SK-N-SH (cell line): ENCODE measurements around the gene NDUFS7. TPM values are rescaled to one million over a fixed set of nuclear protein-coding genes. Genes with fewer than 3 reads are reported as not detected.

ENCODE experiments used
- CTCF ChIA-PET: fragments of 300-600, 350-600 bp; formaldehyde crosslinking; extraction: SDS; loops from one replicate; lab custom pipeline; 2021; lab: Yijun Ruan, JAX
- POLR2A ChIA-PET: fragments of 350-600 bp; sonication (Branson Sonifier 250); formaldehyde crosslinking; extraction: SDS; loops from one replicate; lab custom pipeline; 2020; ENCODE audit warnings: antibody characterized with exemption, inconsistent platforms; lab: Yijun Ruan, JAX
- DNase-seq: peaks from one replicate; pipeline ENCODE4 v3.0.0; 2012
- H2AFZ ChIP-seq: fragments of 200-600 bp; sonication (generic); 2 replicates; pipeline ENCODE4 v1.8.1; 2016; ENCODE audit warnings: antibody characterized with exemption, mild to moderate bottlenecking, low read depth
- H3F3A ChIP-seq: fragments of 200-600 bp; sonication (generic); replicated peaks from 2 replicates; pipeline ENCODE3; 2016; ENCODE audit warnings: antibody characterized with exemption, mild to moderate bottlenecking; ENCODE audit not compliant: insufficient read depth
- H3K27ac ChIP-seq, 2 experiments: fragments of 200-500 bp in 1 of 2; fragments of 200-600 bp in 1 of 2; sonication (Bioruptor generic) in 1 of 2; sonication (generic), shearing (Covaris generic) in 1 of 2; 2 replicates each; pipeline versions ENCODE4 v1.5.1 to v1.6.1; 2014 to 2016; ENCODE audit warnings: low read depth in 2 of 2, inconsistent platforms in 1 of 2, low read length in 1 of 2, mild to moderate bottlenecking in 1 of 2, mixed read lengths in 1 of 2
- H3K27me3 ChIP-seq: fragments of 200-600 bp; sonication (generic), shearing (Covaris generic); 2 replicates; pipeline ENCODE4 v1.6.1; 2016; ENCODE audit warnings: mixed run types; ENCODE audit not compliant: insufficient read depth
- H3K36me3 ChIP-seq, 2 experiments: fragments of 200-500 bp in 1 of 2; fragments of 200-600 bp in 1 of 2; sonication (Bioruptor generic) in 1 of 2; sonication (generic) in 1 of 2; replicated peaks in 1 of 2; 2 replicates each; pipeline versions ENCODE3 to v1.5.1; 2014 to 2016; ENCODE audit warnings: low read length in 1 of 2, mild to moderate bottlenecking in 1 of 2; ENCODE audit not compliant: insufficient read depth in 2 of 2, control insufficient read depth in 1 of 2
- H3K4me1 ChIP-seq, 2 experiments: fragments of 200-500 bp in 1 of 2; fragments of 200-600 bp in 1 of 2; sonication (Bioruptor generic) in 1 of 2; sonication (generic), shearing (Covaris generic) in 1 of 2; 2 replicates each; pipeline versions ENCODE4 v1.5.1 to v1.6.1; 2014 to 2016; ENCODE audit warnings: low read depth in 1 of 2, low read length in 1 of 2, mixed run types in 1 of 2; ENCODE audit not compliant: insufficient read depth in 2 of 2, control insufficient read depth in 1 of 2
- H3K4me2 ChIP-seq: fragments of 200-600 bp; sonication (generic), shearing (Covaris generic); 2 replicates; pipeline ENCODE4 v1.6.1; 2017; ENCODE audit warnings: mixed run types
- H3K4me3 ChIP-seq, 2 experiments: fragments of 200-500 bp in 1 of 2; fragments of 200-600 bp in 1 of 2; sonication (Bioruptor generic) in 1 of 2; sonication (generic), shearing (Covaris generic) in 1 of 2; 2 replicates each; pipeline versions ENCODE4 v1.5.1 to v1.8.1; 2014 to 2016; ENCODE audit warnings: low read depth in 2 of 2, inconsistent platforms in 1 of 2, low read length in 1 of 2, mild to moderate bottlenecking in 1 of 2, mixed read lengths in 1 of 2, moderate library complexity in 1 of 2
- H3K79me2 ChIP-seq: fragments of 200-600 bp; sonication (generic); 2 replicates; pipeline ENCODE4 v1.8.1; 2017; ENCODE audit warnings: mild to moderate bottlenecking; ENCODE audit not compliant: insufficient read depth
- H3K9ac ChIP-seq: fragments of 200-600 bp; sonication (generic); 2 replicates; pipeline ENCODE4 v1.6.1; 2017; ENCODE audit warnings: mixed run types
- H3K9me2 ChIP-seq: fragments of 200-600 bp; sonication (generic); 2 replicates; pipeline ENCODE4 v1.6.1; 2017; ENCODE audit warnings: mixed run types
- H3K9me3 ChIP-seq: fragments of 200-600 bp; sonication (generic); 2 replicates; pipeline ENCODE4 v1.6.1; 2017; ENCODE audit warnings: mixed run types, mild to moderate bottlenecking, moderate library complexity
- H4K20me1 ChIP-seq: fragments of 200-600 bp; sonication (generic); 2 replicates; pipeline ENCODE4 v1.6.1; 2017; ENCODE audit warnings: mild to moderate bottlenecking, mixed run types; ENCODE audit not compliant: insufficient read depth
- CHD2 ChIP-seq: fragments of 150-350 bp; IDR thresholded peaks from 2 replicates; pipeline ENCODE4 v1.6.1; 2018; ENCODE audit warnings: low read length; ENCODE audit not compliant: partially characterized antibody
- CTCF ChIP-seq: fragments of 200-600 bp; sonication (generic); IDR thresholded peaks from 2 replicates; pipeline ENCODE4 v1.6.1; 2017; ENCODE audit warnings: antibody characterized with exemption, mild to moderate bottlenecking, moderate library complexity
- ELF1 ChIP-seq: IDR thresholded peaks from 2 replicates; pipeline ENCODE4 v1.4.0; 2012
- EP300 ChIP-seq, 2 experiments: IDR thresholded peaks; 2 replicates each; pipeline versions ENCODE4 v1.4.0 to v1.6.1; 2012; ENCODE audit warnings: borderline replicate concordance in 1 of 2, low read depth in 1 of 2, low read length in 1 of 2
- FOXM1 ChIP-seq: IDR thresholded peaks from 2 replicates; pipeline ENCODE4 v1.4.0; 2012; ENCODE audit warnings: low read depth, mild to moderate bottlenecking
- GATA2 ChIP-seq: sonication (generic); formaldehyde crosslinking; IDR thresholded peaks from 2 replicates; pipeline ENCODE4 v1.5.0; 2020; ENCODE audit warnings: mild to moderate bottlenecking, missing genetic modification reagents
- MAX ChIP-seq: IDR thresholded peaks from 2 replicates; pipeline ENCODE4 v1.4.0; 2012; ENCODE audit warnings: low read depth
- NRF1 ChIP-seq: IDR thresholded peaks from 2 replicates; pipeline ENCODE4 v1.6.1; 2012; ENCODE audit warnings: low read depth, mild to moderate bottlenecking, low read length
- POLR2AphosphoS5 ChIP-seq: IDR thresholded peaks from 2 replicates; pipeline ENCODE4 v1.6.1; 2012; ENCODE audit warnings: low read depth, low read length
- RAD21 ChIP-seq: IDR thresholded peaks from 2 replicates; pipeline ENCODE4 v1.6.1; 2012; ENCODE audit warnings: mild to moderate bottlenecking, low read length
- REST ChIP-seq: IDR thresholded peaks from 2 replicates; pipeline ENCODE4 v1.6.1; 2012; ENCODE audit warnings: mild to moderate bottlenecking, low read depth, low read length, moderate library complexity
- RFX5 ChIP-seq: IDR thresholded peaks from 2 replicates; pipeline ENCODE4 v1.6.1; 2012; ENCODE audit warnings: mild to moderate bottlenecking, improper control_type of control experiment, low read length
- SMC3 ChIP-seq: IDR thresholded peaks from 2 replicates; pipeline ENCODE4 v1.6.1; 2012; ENCODE audit warnings: low read depth, low read length, improper control_type of control experiment
- TAF1 ChIP-seq: IDR thresholded peaks from 2 replicates; pipeline ENCODE4 v1.6.1; 2012; ENCODE audit warnings: low read depth, mild to moderate bottlenecking, low read length, moderate library complexity, borderline replicate concordance
- TEAD4 ChIP-seq: IDR thresholded peaks from 2 replicates; pipeline ENCODE4 v1.4.0; 2012; ENCODE audit warnings: mild to moderate bottlenecking, borderline replicate concordance; ENCODE audit not compliant: insufficient read depth
- WGBS: methylation state at CpG from one replicate; pipeline ENCODE4 v1.1.6; 2017; ENCODE audit warnings: low lambda C conversion rate; 5-methylcytosine and 5-hydroxymethylcytosine counted together
- polyA plus RNA-seq, 3 experiments: library from polyadenylated mRNA; depleted of rRNA; stranded (reverse); fragments of >200 nt; gene quantifications; 2 replicates each; pipeline ENCODE4 v1.2.3, GENCODE V29; 2012

NDUFS7 gene
- polyA plus RNA-seq, 1 of the 3 experiments (the other 2 are of a cell fraction): 66.4 TPM

GRCh38 chr19:1396019-1396767, 12.5 kb downstream of the NDUFS7 start:
- Histone ChIP-seq H3K9ac (no peak overlapping the region), H3K9me3 (no peaks in the 10 kb centered on the region), H3K79me2 (peaks cover 12% of the 10 kb centered on the region; the same call in 1 of the 2 replicates), H3F3A (peaks cover 4% of the 10 kb centered on the region), H3K27me3 (no peaks in the 10 kb centered on the region), H2AFZ (no peak overlapping the region), H4K20me1 (no peaks in the 10 kb centered on the region), H3K9me2 (no peaks in the 10 kb centered on the region), H3K36me3 (peaks cover 0 to 9% of the 10 kb centered on the region in 2 experiments), H3K4me1 (peaks cover 0 to 6% of the 10 kb centered on the region in 2 experiments; a peak in 1 of 4 replicates), H3K27ac (no peak overlapping the region), H3K4me3 (no peak overlapping the region), H3K4me2 (no peak overlapping the region)
- POLR2A ChIA-PET: no interaction called here
- 92% methylated on average over 11 of the region's 25 CpGs for WGBS
- DNase-seq: no peak
- CTCF ChIA-PET: interaction anchor here (2.5 kb wide), 1 partner anchor 117 kb away, joined by 6 read pairs; no protein-coding TSS in a partner anchor
- TF ChIP-seq SMC3 (no peak), POLR2AphosphoS5 (peak; percentile 12; the same call in 1 of the 2 replicates)

- H3K9me3 ChIP-seq: no peaks in the 10 kb centered on the region
- no peak overlapping the region for H2AFZ ChIP-seq
- H3K4me1 ChIP-seq: peaks cover 0 to 6% of the 10 kb centered on the region in 2 experiments; a peak in 1 of 4 replicates
- H3K36me3 ChIP-seq: peaks cover 0 to 9% of the 10 kb centered on the region in 2 experiments
- no peaks in the 10 kb centered on the region for H4K20me1 ChIP-seq
- TF ChIP-seq RFX5 (no peak), FOXM1 (no peak), GATA2 (CRISPR knock-in tag) (no peak), ELF1 (no peak), NRF1 (no peak), TEAD4 (no peak), RAD21 (no peak), SMC3 (no peak), TAF1 (no peak), CHD2 (no peak), EP300 (IDR thresholded peaks at IDR 0.05; ENCODE audit: borderline replicate concordance in 1 of 2, low read depth in 1 of 2, low read length in 1 of 2) (no peak), REST (no peak), CTCF (no peak), MAX (no peak)
- no peak overlapping the region for H3K4me3 ChIP-seq
- H3K27me3 ChIP-seq: no peaks in the 10 kb centered on the region
- no peaks in the 10 kb centered on the region for H3K9me2 ChIP-seq
- H3F3A ChIP-seq: peaks cover 8% of the 10 kb centered on the region
- H3K9ac ChIP-seq: no peak overlapping the region
- ChIA-PET CTCF (interaction anchor here (1.5 to 2.5 kb wide), 3 partner anchors 10 to 118 kb away, joined by 5 to 7 read pairs (median 6); no protein-coding TSS in a partner anchor), POLR2A (no interaction called here)
- no peak overlapping the region for H3K27ac ChIP-seq
- no peak for DNase-seq
- no peak overlapping the region for H3K4me2 ChIP-seq
- 90% methylated on average over 15 of the region's 42 CpGs for WGBS
- peaks cover 12% of the 10 kb centered on the region; the same call in 1 of the 2 replicates for H3K79me2 ChIP-seq
These were observed 13.3 kb downstream of the NDUFS7 start for GRCh38 chr19:1396768-1397679.
